Activated T-cell treated with anti-CD3 and anti-CD28 coated beads, Interleukin-2, amount 50 U/mL, for 72 hours (primary cell): ENCODE measurements around the gene MAP2K6. TPM values are rescaled to one million over a fixed set of nuclear protein-coding genes. Genes with fewer than 3 reads are reported as not detected.

Experiments
- ATAC-seq, 2 donors: fragments of 150-1000 bp; cut with Tn5 transposase; replicated peaks in 1 of 2; 2 replicates each; pipeline ENCODE4 v1.10.0; 2021; ENCODE audit warnings: moderate library complexity in 2 of 2, mild to moderate bottlenecking in 1 of 2
- DNase-seq, 2 donors: peaks; one replicate each; pipeline ENCODE4 v3.0.0; 2021 to 2022; ENCODE audit warnings: mixed read lengths in 1 of 2
- H3K27ac Mint-ChIP-seq: one replicate; pipeline ENCODE4 v1.8.0; 2022; ENCODE audit warnings: mild to moderate bottlenecking, moderate library complexity, mixed read lengths
- H3K27me3 Mint-ChIP-seq: one replicate; pipeline ENCODE4 v1.8.0; 2022; ENCODE audit warnings: low read depth, mixed read lengths
- H3K36me3 Mint-ChIP-seq, 2 donors: one replicate each; pipeline ENCODE4 v1.8.0; 2022; ENCODE audit warnings: mixed read lengths in 2 of 2, mild to moderate bottlenecking in 1 of 2; ENCODE audit not compliant: insufficient read depth in 2 of 2
- H3K4me1 Mint-ChIP-seq: one replicate; pipeline ENCODE4 v1.8.0; 2022; ENCODE audit warnings: low read depth, mixed read lengths
- H3K4me3 Mint-ChIP-seq, 2 donors: one replicate each; pipeline ENCODE4 v1.8.0; 2022; ENCODE audit warnings: mild to moderate bottlenecking in 2 of 2, mixed read lengths in 2 of 2, moderate library complexity in 2 of 2
- H3K9me3 Mint-ChIP-seq, 2 donors: one replicate each; pipeline ENCODE4 v1.8.0; 2022; ENCODE audit warnings: mixed read lengths in 2 of 2
- total RNA-seq, 2 donors: library from RNA; stranded (reverse); gene quantifications; one replicate each; pipeline ENCODE4 v1.2.3, GENCODE V29; 2022

The MAP2K6 gene
- total RNA-seq, 2 donors from 2014 or later: 2.2 to 3.5 TPM

- Mint-ChIP-seq H3K4me3 (no peak overlapping the region), H3K27ac (no peak overlapping the region)
Measured at GRCh38 chr17:69451416-69452394, 37.2 kb downstream of the MAP2K6 start.

GRCh38 chr17:69452664-69453260 lies 38.3 kb downstream of the MAP2K6 start:
- H3K9me3 Mint-ChIP-seq: no peaks in the 10 kb centered on the region
- no peaks in the 10 kb centered on the region for H3K27me3 Mint-ChIP-seq
- no peaks in the 10 kb centered on the region for H3K36me3 Mint-ChIP-seq
- no peak overlapping the region for H3K4me3 Mint-ChIP-seq
- ATAC-seq: no peak
- H3K4me1 Mint-ChIP-seq: peaks cover 24% of the 10 kb centered on the region
- no peak overlapping the region for H3K27ac Mint-ChIP-seq
- no peak for DNase-seq

More at GRCh38 chr17:69451416-69452394, 37.2 kb downstream of the MAP2K6 start:
- Mint-ChIP-seq H3K36me3 (no peaks in the 10 kb centered on the region), H3K27me3 (no peaks in the 10 kb centered on the region), H3K9me3 (no peaks in the 10 kb centered on the region), H3K4me1 (peaks cover 14% of the 10 kb centered on the region)
- DNase-seq: no peak
- ATAC-seq: no peak

DNA sequence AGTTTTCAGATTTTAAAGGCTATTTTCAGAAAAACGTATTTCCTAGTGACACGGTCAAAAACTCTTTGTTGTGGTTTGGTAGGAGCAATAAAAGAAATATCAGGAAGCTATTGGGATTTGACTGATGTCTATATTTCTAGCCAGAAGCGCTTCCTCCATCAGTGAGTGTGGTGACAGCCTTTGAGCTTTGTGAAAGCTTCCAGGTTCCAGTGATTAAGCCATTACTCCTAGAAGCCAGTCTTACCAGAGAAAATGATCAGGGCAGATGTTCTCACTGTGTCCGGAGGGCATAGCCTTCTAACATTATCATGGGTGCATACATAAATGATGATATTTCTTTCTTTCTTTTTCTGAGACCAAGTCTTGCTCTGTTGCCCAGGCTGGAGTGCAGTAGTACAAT lies 39.6 kb downstream of the MAP2K6 start:
- no peaks in the 10 kb centered on the region for H3K36me3 Mint-ChIP-seq
- no peak for DNase-seq
- H3K4me3 Mint-ChIP-seq: no peak overlapping the region
- no peak for ATAC-seq
- no peaks in the 10 kb centered on the region for H3K27me3 Mint-ChIP-seq
- no peaks in the 10 kb centered on the region for H3K9me3 Mint-ChIP-seq
- H3K27ac Mint-ChIP-seq: no peak overlapping the region
- H3K4me1 Mint-ChIP-seq: peaks cover 35% of the 10 kb centered on the region

DNA sequence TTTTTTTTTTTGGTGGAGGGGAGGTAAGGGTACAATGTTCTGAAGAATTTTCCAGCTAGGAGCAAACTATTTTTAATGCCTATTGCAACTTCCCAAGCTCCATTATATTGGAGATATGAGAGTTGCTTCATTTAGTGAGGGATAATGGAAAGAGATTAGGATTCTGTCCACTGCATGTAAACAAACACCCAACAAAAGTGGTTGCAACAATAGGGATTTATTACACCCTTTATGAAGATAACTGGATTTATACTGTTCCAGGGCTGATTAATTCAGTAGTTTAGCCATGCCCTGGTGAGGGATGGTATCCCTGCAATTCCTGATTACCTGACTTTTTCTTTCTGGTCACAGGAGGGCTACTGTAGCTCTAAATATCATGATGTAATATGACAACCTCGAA lies 40.5 kb downstream of the MAP2K6 start:
- no peak for DNase-seq
- no peak overlapping the region for H3K27ac Mint-ChIP-seq
- H3K27me3 Mint-ChIP-seq: no peaks in the 10 kb centered on the region
- H3K36me3 Mint-ChIP-seq: no peaks in the 10 kb centered on the region
- no peaks in the 10 kb centered on the region for H3K9me3 Mint-ChIP-seq
- ATAC-seq: no peak
- no peak overlapping the region for H3K4me3 Mint-ChIP-seq
- H3K4me1 Mint-ChIP-seq: peaks cover 35% of the 10 kb centered on the region

- Mint-ChIP-seq H3K27ac (no peak overlapping the region), H3K4me1 (peaks cover 20% of the 10 kb centered on the region), H3K9me3 (no peaks in the 10 kb centered on the region), H3K4me3 (peak overlapping the region in 1 of 2 donors; percentile 55), H3K36me3 (no peaks in the 10 kb centered on the region), H3K27me3 (no peaks in the 10 kb centered on the region)
- ATAC-seq (peak; percentile 79 to 88), DNase-seq (peak in 1 of 2 donors; percentile 10)
Measured at GRCh38 chr17:69457603-69458002, 43.1 kb downstream of the MAP2K6 start.

- no peak overlapping the region for H3K27ac Mint-ChIP-seq
- ATAC-seq: no peak
Measured at GRCh38 chr17:69460963-69461922, 46.7 kb downstream of the MAP2K6 start.

DNA sequence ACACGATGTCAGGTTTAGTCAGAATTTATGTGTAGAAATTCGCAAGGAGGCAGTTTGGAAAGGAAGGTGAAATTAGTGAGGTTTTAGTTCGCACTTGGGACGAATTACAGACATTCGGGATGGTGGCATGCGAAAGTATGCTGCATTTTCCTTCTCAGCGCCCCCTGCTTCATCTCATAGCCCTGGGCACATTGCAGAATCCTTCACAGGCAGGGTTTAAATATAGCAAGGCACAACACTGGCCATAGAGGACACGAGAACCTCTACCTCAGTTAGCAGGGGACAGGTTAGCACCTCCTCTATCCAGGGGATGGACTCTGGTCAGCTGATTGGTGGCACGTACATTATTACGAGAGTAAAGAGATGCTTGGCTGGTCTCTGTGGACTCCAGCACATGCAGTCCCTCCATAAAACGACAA lies 47.5 kb downstream of the MAP2K6 start:
- no peaks in the 10 kb centered on the region for H3K36me3 Mint-ChIP-seq
- DNase-seq (no peak), ATAC-seq (no peak)

More at GRCh38 chr17:69460963-69461922, 46.7 kb downstream of the MAP2K6 start:
- Mint-ChIP-seq H3K9me3 (no peaks in the 10 kb centered on the region), H3K4me1 (peaks cover 20% of the 10 kb centered on the region), H3K27me3 (no peaks in the 10 kb centered on the region), H3K36me3 (no peaks in the 10 kb centered on the region), H3K4me3 (no peak overlapping the region)
- no peak for DNase-seq

DNA sequence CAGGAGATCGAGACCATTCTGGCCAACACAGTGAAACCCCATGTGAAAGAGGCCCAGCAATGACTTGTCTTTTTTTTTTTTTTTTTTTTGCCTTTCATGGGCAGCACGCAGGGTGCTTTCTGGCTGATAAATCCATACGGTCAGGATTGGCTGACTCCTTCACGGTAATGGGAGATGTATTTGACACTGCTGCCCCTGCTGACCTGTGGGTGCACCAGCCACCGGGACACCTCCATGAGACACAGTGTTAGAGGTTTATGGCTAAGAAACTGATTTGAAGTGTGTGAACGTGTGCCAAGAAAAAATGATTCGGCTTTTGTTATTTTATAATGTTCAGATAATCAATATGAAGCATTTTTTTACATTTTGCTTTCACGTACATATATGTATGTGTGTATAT lies 48.4 kb downstream of the MAP2K6 start:
- H3K4me3 Mint-ChIP-seq: no peak overlapping the region
- no peak overlapping the region for H3K27ac Mint-ChIP-seq
- no peak for DNase-seq

More for the DNA sequence above, 47.5 kb downstream of the MAP2K6 start:
- Mint-ChIP-seq H3K4me1 (peaks cover 22% of the 10 kb centered on the region), H3K27me3 (no peaks in the 10 kb centered on the region), H3K27ac (no peak overlapping the region), H3K9me3 (no peaks in the 10 kb centered on the region), H3K4me3 (no peak overlapping the region)

DNA sequence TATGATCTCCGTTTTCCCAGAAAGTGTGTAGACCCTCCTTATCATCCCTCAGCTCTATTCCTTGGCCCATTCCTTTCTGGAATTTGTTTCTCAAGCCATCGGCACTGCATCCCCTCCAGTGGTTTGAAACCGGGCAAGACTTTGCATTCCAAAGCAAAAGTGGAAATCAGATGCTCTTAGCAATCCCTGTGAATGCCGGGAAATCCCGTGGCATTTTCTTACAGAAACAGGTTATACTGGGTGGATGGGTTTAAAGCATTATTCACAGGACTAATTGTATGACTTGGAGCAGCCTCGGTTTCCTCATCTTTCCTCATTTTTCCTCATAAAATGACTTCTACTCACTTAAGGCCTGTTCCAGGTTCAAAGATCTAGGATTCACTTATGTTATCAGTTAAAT lies 52.0 kb downstream of the MAP2K6 start:
- Mint-ChIP-seq H3K4me1 (peaks cover 18% of the 10 kb centered on the region), H3K27ac (no peak overlapping the region), H3K27me3 (no peaks in the 10 kb centered on the region), H3K36me3 (no peaks in the 10 kb centered on the region), H3K9me3 (no peaks in the 10 kb centered on the region), H3K4me3 (no peak overlapping the region)
- ATAC-seq (no peak), DNase-seq (no peak)

More for the DNA sequence above, 48.4 kb downstream of the MAP2K6 start:
- no peaks in the 10 kb centered on the region for H3K9me3 Mint-ChIP-seq
- H3K36me3 Mint-ChIP-seq: no peaks in the 10 kb centered on the region
- no peak for ATAC-seq
- H3K4me1 Mint-ChIP-seq: peaks cover 16% of the 10 kb centered on the region
- no peaks in the 10 kb centered on the region for H3K27me3 Mint-ChIP-seq

DNA sequence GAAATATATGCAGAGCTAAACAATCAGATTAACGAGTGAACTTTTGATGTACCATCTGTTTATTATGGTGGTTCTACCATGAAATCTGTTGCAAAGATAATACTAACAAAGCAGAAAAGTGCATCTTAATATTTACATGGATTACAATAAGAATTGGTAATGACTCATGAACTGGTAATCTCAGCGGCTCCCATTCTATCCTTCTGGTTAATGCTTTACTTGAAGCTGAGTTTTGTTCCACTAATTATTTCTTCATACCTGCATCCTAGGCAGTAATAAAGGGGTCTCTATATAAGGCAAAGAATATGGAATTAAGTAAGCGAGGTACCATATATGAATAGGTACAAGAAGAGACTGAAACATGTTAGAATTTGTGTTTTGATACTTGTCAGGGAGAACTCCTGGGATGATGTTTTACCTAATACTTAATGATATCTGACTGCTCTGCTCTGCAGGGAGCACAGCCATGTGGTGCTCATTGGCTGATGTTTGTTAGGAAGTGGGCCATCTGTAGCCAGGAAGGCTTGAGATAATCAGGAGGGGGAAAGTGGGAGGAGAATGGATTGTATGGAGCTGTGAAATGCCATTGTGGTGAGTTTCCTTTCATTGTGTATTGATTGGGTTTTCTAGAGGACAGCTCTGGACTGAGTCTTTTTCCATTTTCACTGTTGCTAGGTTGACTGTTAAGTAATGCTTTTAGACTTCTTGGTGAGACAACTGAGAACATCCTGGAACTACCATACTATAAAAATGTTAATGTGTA lies 52.6 kb downstream of the MAP2K6 start:
- H3K4me1 Mint-ChIP-seq: peaks cover 18% of the 10 kb centered on the region
- ATAC-seq (no peak), DNase-seq (no peak)
- H3K36me3 Mint-ChIP-seq: no peaks in the 10 kb centered on the region
- H3K27ac Mint-ChIP-seq: peak overlapping the region; percentile 1
- no peaks in the 10 kb centered on the region for H3K27me3 Mint-ChIP-seq
- H3K9me3 Mint-ChIP-seq: no peaks in the 10 kb centered on the region
- no peak overlapping the region for H3K4me3 Mint-ChIP-seq

DNA sequence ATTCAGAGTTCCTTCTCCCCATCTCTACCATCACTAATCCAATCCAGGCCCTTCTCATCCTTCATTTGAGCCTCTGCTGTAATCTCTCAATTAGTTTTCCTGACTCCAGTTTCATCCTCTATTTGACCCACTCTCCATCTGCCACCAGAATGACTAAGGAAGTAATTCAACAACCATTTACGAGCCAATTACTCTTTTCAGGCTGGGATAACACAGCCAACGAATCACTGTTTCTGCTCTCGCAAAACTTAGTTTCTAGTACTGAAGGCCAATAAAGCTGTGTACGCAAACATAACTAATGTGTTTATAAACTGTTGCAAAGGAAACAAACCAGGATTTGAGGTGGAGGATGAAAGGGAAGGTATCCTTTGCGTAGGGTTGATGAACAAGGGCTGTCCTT lies 53.7 kb downstream of the MAP2K6 start:
- H3K27me3 Mint-ChIP-seq: no peaks in the 10 kb centered on the region
- H3K9me3 Mint-ChIP-seq: no peaks in the 10 kb centered on the region
- no peaks in the 10 kb centered on the region for H3K36me3 Mint-ChIP-seq
- ATAC-seq (no peak), DNase-seq (no peak)
- no peak overlapping the region for H3K4me3 Mint-ChIP-seq
- H3K27ac Mint-ChIP-seq: no peak overlapping the region
- peaks cover 18% of the 10 kb centered on the region for H3K4me1 Mint-ChIP-seq

DNA sequence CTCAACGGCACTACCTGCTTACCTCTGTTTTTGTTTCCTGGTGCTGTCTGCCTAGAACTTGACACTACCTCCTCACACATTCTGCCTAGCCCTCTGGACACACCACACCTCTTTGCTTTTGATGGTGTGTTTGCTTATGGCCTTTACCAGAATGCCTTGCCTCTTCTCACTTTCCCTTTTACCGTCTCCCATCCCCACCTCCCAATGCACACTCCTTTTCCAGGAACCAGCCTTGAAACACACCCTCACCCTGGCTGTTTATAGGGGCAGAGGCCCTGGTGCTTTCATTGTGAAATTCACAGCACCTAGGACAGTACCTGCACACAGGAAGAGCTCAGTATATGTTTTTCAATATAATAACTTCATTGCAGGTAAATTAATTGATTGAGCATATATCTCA lies 56.2 kb downstream of the MAP2K6 start:
- ATAC-seq: no peak
- H3K4me3 Mint-ChIP-seq: no peak overlapping the region
- peaks cover 0 to 2% of the 10 kb centered on the region in 2 donors for H3K36me3 Mint-ChIP-seq
- no peak overlapping the region for H3K27ac Mint-ChIP-seq
- peaks cover 18% of the 10 kb centered on the region for H3K4me1 Mint-ChIP-seq
- no peak for DNase-seq
- H3K9me3 Mint-ChIP-seq: no peaks in the 10 kb centered on the region
- H3K27me3 Mint-ChIP-seq: no peaks in the 10 kb centered on the region
